ENCODE measurements around the gene EPS8. TPM values are rescaled to one million over a fixed set of nuclear protein-coding genes. Genes with fewer than 3 reads are reported as not detected.

Gene EPS8
- total RNA-seq, 1 experiment from 2014 or later: 13.9 TPM

DNA sequence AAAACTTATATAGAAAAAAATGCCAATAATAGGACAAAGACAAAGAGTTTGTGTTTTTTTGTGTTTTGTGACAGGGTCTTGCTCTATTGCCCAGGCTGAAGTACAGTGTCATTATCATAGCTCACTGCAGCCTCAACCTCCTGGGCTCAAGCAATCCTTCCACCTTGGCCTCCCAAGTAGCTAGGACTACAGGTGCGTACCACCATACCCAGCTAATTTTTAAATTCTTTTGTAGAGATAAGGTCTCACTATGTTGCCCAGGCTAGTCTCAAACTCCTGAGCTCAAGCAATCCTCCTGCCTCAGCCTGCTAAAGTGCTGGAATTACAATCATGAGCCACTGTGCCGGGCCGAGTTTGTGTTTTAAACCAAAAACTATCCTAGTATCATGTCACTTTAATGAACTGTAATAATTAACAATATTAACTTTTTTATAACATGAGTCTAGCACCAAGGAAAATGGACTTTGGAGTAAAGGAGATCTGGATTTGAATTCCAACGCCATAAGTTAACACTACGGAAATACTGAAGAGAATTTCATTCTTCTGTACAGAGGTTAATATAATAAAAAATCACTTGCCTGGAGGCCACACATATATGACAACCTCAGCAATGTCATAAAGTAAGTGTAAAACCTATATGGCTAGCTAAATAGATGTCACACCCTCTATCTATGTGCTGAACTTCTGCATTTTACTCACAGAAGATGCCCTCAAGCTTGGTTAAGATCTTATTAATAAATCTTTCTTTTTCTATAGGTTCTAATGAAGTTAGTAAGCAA, 53.2 kb downstream of the EPS8 start:
- H3K4me1 ChIP-seq: 0 out of 2 replicates have a peak, but pooled peaks cover 8% of the 10 kb centered on the region
- H3K9me3 ChIP-seq: no peaks in the 10 kb centered on the region
- no peaks in the 10 kb centered on the region for H3K36me3 Mint-ChIP-seq (ENCODE audit: insufficient read depth, unreplicated experiment)
- H3K27ac Mint-ChIP-seq (ENCODE audit: unreplicated experiment): no peak overlapping the region
- POLR2A ChIA-PET: interaction anchor here (0.7 kb wide), 1 partner anchor 16 kb away, joined by 3 read pairs; no protein-coding TSS in a partner anchor
- H3K27me3 ChIP-seq (replicated peaks; ENCODE audit: control insufficient read depth, insufficient read depth, low read length): no peaks in the 10 kb centered on the region
- no peaks in the 10 kb centered on the region for H3K9me3 Mint-ChIP-seq (ENCODE audit: unreplicated experiment)
- peaks cover 12% of the 10 kb centered on the region for H3K4me1 Mint-ChIP-seq (ENCODE audit: low read depth, unreplicated experiment)
- H3K4me3 Mint-ChIP-seq (ENCODE audit: unreplicated experiment): no peak overlapping the region
- BruUV-seq (replicated peaks): no TSS peak
- no peak overlapping the region for H3K4me3 ChIP-seq (ENCODE audit: low read depth, low read length)
- intact Hi-C loops (cut with micrococcal nuclease; ENCODE audit: unreplicated experiment): no loop called here
- H3K27me3 Mint-ChIP-seq (ENCODE audit: insufficient read depth, unreplicated experiment): no peaks in the 10 kb centered on the region
- H3K36me3 ChIP-seq (ENCODE audit: control insufficient read depth, insufficient read depth, low read length): no peaks in the 10 kb centered on the region
- no peak for DNase-seq
- TF ChIP-seq, protein P1, sequence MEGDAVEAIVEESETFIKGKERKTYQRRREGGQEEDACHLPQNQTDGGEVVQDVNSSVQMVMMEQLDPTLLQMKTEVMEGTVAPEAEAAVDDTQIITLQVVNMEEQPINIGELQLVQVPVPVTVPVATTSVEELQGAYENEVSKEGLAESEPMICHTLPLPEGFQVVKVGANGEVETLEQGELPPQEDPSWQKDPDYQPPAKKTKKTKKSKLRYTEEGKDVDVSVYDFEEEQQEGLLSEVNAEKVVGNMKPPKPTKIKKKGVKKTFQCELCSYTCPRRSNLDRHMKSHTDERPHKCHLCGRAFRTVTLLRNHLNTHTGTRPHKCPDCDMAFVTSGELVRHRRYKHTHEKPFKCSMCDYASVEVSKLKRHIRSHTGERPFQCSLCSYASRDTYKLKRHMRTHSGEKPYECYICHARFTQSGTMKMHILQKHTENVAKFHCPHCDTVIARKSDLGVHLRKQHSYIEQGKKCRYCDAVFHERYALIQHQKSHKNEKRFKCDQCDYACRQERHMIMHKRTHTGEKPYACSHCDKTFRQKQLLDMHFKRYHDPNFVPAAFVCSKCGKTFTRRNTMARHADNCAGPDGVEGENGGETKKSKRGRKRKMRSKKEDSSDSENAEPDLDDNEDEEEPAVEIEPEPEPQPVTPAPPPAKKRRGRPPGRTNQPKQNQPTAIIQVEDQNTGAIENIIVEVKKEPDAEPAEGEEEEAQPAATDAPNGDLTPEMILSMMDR (IDR thresholded peaks at IDR 0.05; ENCODE audit: insufficient read depth in 1 of 2, low read depth in 1 of 2, low read length in 1 of 2, severe bottlenecking in 1 of 2, unreplicated experiment in 1 of 2): no peak
- CTCF ChIA-PET: no interaction called here

DNA sequence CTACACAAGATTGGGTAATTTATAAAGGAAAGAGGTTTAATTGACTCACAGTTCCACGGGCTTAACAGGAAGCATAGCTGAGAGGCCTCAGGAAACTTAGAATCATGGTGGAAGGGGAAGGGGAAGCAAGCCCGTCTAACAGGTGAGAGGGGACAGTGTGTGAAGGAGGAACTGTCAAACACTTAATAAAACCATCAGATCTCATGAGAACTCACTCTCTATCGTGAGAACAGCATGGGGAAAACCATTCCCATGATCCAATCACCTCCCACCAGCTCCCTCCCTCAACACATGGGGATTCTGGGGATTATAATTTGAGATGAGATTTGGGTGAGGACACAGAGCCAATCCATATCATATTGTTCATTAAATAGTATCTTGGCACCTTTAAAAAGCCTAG, 56.1 kb downstream of the EPS8 start:
- peaks cover 12% of the 10 kb centered on the region for H3K4me1 Mint-ChIP-seq (ENCODE audit: low read depth, unreplicated experiment)
- intact Hi-C loops (cut with micrococcal nuclease; ENCODE audit: unreplicated experiment): no loop called here
- no peaks in the 10 kb centered on the region for H3K9me3 Mint-ChIP-seq (ENCODE audit: unreplicated experiment)
- H3K36me3 Mint-ChIP-seq (ENCODE audit: insufficient read depth, unreplicated experiment): no peaks in the 10 kb centered on the region
- no peaks in the 10 kb centered on the region for H3K9me3 ChIP-seq
- BruUV-seq (replicated peaks): no TSS peak
- ChIA-PET CTCF (no interaction called here), POLR2A (no interaction called here)
- H3K27me3 Mint-ChIP-seq (ENCODE audit: insufficient read depth, unreplicated experiment): no peaks in the 10 kb centered on the region
- 0 out of 2 replicates have a peak, but pooled peaks cover 8% of the 10 kb centered on the region for H3K4me1 ChIP-seq
- H3K4me3 Mint-ChIP-seq (ENCODE audit: unreplicated experiment): no peak overlapping the region
- no peak overlapping the region for H3K27ac Mint-ChIP-seq (ENCODE audit: unreplicated experiment)
- H3K36me3 ChIP-seq (ENCODE audit: control insufficient read depth, insufficient read depth, low read length): no peaks in the 10 kb centered on the region
- H3K4me3 ChIP-seq (ENCODE audit: low read depth, low read length): no peak overlapping the region
- no peak for DNase-seq
- no peaks in the 10 kb centered on the region for H3K27me3 ChIP-seq (replicated peaks; ENCODE audit: control insufficient read depth, insufficient read depth, low read length)
- TF ChIP-seq, protein P1 (IDR thresholded peaks at IDR 0.05; ENCODE audit: insufficient read depth in 1 of 2, low read depth in 1 of 2, low read length in 1 of 2, severe bottlenecking in 1 of 2, unreplicated experiment in 1 of 2): no peak

DNA sequence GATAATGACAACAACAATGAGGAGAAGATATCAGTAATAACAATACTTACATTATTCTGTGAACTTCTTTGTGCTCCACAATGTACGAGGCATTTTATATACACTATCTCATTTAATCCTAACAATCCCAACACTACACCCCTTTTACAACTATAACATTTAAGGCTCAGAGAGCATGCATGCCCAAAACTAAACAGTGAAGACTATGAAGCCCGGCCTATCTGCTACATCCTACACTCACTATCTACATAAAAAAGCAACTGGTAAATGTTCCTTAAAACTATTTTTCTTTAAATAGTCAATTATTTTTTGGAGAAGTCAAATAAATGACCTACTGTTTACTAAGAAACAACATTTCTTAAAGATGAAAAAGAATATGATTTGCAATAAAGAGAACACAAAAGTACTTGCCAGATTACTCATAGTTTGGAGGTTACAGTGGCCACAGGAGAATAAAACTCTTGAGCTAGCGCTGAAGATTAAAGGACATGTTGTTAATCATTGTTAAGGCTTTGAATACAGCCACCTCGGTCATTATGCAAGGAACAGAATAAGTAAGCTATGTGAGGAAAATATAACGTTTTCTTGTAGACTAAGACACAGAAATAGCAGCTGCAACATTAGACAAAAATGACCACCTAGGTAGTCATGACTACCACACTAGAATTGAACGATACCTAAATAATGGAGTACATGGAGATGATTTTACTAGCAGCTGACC, 56.7 kb downstream of the EPS8 start:
- Mint-ChIP-seq H3K9me3 (ENCODE audit: unreplicated experiment) (no peaks in the 10 kb centered on the region), H3K4me1 (ENCODE audit: low read depth, unreplicated experiment) (peaks cover 12% of the 10 kb centered on the region), H3K27ac (ENCODE audit: unreplicated experiment) (peak overlapping the region; percentile 6), H3K36me3 (ENCODE audit: insufficient read depth, unreplicated experiment) (no peaks in the 10 kb centered on the region), H3K27me3 (ENCODE audit: insufficient read depth, unreplicated experiment) (no peaks in the 10 kb centered on the region), H3K4me3 (ENCODE audit: unreplicated experiment) (no peak overlapping the region)
- DNase-seq: no peak
- CTCF ChIA-PET: no interaction called here
- Histone ChIP-seq H3K9me3 (no peaks in the 10 kb centered on the region), H3K4me1 (0 out of 2 replicates have a peak, but pooled peaks cover 8% of the 10 kb centered on the region), H3K27me3 (replicated peaks; ENCODE audit: control insufficient read depth, insufficient read depth, low read length) (no peaks in the 10 kb centered on the region), H3K4me3 (ENCODE audit: low read depth, low read length) (no peak overlapping the region), H3K36me3 (ENCODE audit: control insufficient read depth, insufficient read depth, low read length) (no peaks in the 10 kb centered on the region)
- BruUV-seq (replicated peaks): no TSS peak
- POLR2A ChIA-PET: no interaction called here
- TF ChIP-seq, protein P1 (IDR thresholded peaks at IDR 0.05; ENCODE audit: insufficient read depth in 1 of 2, low read depth in 1 of 2, low read length in 1 of 2, severe bottlenecking in 1 of 2, unreplicated experiment in 1 of 2): no peak
- intact Hi-C loops (cut with micrococcal nuclease; ENCODE audit: unreplicated experiment): no loop called here

Data from Caco-2 (cell line).